GM10248 (cell line): Measurements from ENCODE around the gene KCNK17.

Source experiments
- CTCF ChIA-PET: fragments of 300-600 bp; sonication (Branson Sonifier 250); formaldehyde crosslinking; extraction: SDS; loops from one replicate; lab custom pipeline; 2021; ENCODE audit warnings: antibody characterized with exemption; lab: Yijun Ruan, JAX
- POLR2A ChIA-PET: fragments of 350-650 bp; sonication (Branson Sonifier 250); formaldehyde crosslinking; extraction: SDS; loops from one replicate; lab custom pipeline; 2020; ENCODE audit warnings: antibody characterized with exemption; lab: Yijun Ruan, JAX
- DNase-seq: peaks from one replicate; pipeline ENCODE4 v3.0.0; 2012; ENCODE audit errors: extremely low spot score
- TF ChIP-seq, protein P1 (sequence below): IDR thresholded peaks from 2 replicates; pipeline ENCODE4 v1.5.1; 2012; ENCODE audit warnings: mild to moderate bottlenecking, low read depth; ENCODE audit errors: extremely low read depth, missing control alignments, control extremely low read depth

Gene KCNK17

DNA sequence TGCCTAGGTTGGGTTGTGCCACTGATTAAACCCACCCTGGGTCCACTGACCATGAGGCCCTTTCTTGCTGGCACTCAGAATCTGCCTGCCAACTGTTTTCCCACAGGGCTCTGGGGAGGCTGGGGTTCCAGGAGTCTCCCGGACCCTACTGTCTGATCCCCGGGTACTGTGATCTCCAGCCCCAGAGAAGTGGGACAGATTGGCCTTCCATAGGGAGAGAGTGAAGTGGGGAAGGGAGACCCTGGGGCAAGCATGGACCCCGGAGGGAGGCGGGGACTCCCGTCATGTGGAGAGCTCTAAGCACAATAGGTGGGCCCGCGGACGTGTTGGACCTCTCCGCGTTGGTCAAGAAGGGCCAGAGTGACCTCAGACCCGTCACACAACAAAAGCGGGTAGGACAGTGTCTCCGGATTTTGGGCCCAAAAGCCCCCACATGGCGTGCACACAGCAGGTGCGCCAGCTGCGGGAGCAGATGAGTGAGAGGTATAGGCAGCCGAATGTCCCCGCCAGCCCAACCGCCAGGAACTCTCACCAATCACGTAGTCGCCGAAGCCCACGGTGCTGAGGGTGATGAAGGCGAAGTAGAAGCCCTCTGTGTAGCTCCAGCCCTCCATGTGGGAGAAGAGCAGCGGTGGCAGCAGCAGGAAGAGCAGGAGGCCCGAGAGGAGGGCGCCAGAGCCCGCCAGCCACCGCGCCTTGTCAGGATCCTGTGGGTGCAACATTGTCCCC lies 10.6 kb downstream of the KCNK17 start:
- POLR2A ChIA-PET = no interaction called here
- CTCF ChIA-PET = interaction anchor here (0.8 to 10.2 kb wide), 34 partner anchors 9 to 435 kb away, joined by 3 to 265 read pairs (median 5); partner anchors contain the start of genes KCNK16 and KCNK17
- TF ChIP-seq, protein P1, sequence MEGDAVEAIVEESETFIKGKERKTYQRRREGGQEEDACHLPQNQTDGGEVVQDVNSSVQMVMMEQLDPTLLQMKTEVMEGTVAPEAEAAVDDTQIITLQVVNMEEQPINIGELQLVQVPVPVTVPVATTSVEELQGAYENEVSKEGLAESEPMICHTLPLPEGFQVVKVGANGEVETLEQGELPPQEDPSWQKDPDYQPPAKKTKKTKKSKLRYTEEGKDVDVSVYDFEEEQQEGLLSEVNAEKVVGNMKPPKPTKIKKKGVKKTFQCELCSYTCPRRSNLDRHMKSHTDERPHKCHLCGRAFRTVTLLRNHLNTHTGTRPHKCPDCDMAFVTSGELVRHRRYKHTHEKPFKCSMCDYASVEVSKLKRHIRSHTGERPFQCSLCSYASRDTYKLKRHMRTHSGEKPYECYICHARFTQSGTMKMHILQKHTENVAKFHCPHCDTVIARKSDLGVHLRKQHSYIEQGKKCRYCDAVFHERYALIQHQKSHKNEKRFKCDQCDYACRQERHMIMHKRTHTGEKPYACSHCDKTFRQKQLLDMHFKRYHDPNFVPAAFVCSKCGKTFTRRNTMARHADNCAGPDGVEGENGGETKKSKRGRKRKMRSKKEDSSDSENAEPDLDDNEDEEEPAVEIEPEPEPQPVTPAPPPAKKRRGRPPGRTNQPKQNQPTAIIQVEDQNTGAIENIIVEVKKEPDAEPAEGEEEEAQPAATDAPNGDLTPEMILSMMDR = no peak
- no peak for DNase-seq

DNA sequence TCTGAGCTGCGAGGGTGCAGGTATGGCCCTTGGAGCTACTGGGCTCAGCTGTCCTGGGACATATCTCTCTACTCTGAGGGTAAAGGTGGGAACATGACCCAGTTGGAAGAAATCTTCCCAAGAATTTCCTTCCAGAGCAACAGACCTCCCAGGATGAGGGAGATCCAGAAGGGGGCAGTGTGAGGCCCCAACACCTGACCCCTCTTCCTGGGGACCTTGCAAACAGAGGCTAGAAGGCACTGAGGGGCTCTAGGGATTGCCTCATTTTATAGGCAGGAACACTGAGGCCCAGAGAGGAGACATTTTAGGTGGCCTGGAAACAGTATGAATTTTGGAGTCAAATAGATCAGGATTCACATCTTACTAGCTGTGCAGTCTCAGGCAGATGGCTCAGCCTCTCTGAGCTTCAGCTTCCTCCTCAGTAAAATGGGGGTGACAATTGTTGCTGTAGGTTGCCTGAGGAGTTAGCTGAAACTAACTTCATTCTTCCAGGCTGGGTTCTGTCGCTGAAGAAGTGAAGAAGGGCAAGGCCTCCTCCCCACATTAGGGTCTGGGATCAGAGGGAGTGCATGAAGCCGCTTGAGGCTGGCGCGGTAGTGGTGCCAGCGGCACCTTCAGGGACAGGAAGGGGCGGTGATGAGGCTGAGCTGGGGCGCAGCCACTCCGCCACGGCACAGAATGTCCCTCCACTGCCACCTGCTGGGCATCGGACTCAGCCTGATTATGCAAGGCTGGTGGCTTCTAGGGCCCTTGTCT lies 11.4 kb downstream of the KCNK17 start:
- peak; percentile 91 for DNase-seq
- TF ChIP-seq, protein P1 = peak; percentile 96
- ChIA-PET CTCF (interaction anchor here (0.8 to 10.2 kb wide), 38 partner anchors 10 to 434 kb away, joined by 3 to 265 read pairs (median 5); partner anchors contain the start of genes KCNK16 and KCNK17), POLR2A (no interaction called here)

DNA sequence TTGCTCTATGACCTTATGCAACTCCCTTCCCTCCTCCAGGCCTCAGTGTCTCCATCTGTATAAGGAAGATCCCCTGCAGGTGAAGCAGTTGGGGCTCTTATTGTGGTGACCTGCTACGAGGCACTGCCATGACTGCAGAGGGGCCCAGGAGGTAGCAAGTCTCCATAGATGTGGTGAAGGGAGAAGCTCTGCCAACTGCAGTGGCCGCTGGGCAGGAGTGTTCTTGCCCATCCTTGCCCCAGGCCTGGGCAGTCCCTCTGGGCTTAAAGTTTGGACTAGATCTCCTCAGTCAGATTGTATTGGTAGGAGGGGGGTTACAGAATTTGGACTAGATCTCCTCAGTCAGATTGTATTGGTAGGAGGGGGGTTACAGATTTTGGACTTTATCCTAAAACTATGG lies 12.2 kb downstream of the KCNK17 start:
- ChIA-PET CTCF (interaction anchor here (0.5 to 10.2 kb wide), 26 partner anchors 8 to 434 kb away, joined by 3 to 265 read pairs (median 6); partner anchors contain the start of gene KCNK17), POLR2A (no interaction called here)
- TF ChIP-seq, protein P1 = no peak
- no peak for DNase-seq

DNA sequence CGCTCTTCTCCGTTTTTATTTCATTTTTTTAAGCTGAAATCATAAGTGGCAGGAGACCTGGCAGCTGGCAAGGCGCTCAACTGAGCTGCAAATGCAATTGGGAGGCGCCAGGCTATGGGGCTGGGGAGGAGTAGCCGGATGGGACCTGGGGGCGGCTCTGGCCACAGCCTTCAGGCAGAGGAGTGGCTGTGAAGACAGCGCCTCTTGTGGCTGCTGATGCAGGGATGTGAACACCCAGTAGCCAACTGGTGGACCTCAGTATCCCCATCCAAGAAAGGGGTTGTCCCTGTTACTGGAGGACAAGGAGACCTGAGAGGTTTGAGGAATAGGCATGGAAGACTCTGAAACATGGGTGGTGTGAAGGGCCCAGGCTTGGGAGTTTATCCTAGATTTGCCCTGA lies 12.6 kb downstream of the KCNK17 start:
- DNase-seq = no peak
- ChIA-PET POLR2A (no interaction called here), CTCF (interaction anchor here (1.2 to 10.2 kb wide), 6 partner anchors 8 to 429 kb away, joined by 3 to 265 read pairs (median 12); no protein-coding TSS in a partner anchor)
- TF ChIP-seq, protein P1 = no peak

DNA sequence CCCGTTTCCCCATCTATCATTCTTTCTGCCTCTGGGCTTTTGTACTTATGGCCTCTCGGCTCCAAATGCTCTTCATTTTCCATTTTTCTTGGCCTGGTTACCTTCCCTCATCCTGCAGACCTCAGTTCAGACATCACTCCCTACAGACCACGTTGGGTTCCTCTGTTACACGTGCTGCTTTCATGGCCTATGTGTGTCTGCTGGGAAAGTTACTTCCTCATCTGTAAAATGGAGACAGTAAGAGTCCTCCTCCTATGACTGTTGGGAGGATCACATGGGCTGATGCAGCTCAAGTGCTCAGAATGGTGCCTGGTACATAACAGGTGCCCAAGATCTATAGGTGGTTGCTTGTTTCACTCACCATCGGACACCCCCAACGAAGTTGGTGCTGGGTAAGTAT lies 13.5 kb downstream of the KCNK17 start:
- DNase-seq = no peak
- ChIA-PET CTCF (interaction anchor here (1.6 to 10.2 kb wide), 3 partner anchors 9 to 428 kb away, joined by 6 to 265 read pairs (median 22); no protein-coding TSS in a partner anchor), POLR2A (no interaction called here)
- TF ChIP-seq, protein P1 = no peak

DNA sequence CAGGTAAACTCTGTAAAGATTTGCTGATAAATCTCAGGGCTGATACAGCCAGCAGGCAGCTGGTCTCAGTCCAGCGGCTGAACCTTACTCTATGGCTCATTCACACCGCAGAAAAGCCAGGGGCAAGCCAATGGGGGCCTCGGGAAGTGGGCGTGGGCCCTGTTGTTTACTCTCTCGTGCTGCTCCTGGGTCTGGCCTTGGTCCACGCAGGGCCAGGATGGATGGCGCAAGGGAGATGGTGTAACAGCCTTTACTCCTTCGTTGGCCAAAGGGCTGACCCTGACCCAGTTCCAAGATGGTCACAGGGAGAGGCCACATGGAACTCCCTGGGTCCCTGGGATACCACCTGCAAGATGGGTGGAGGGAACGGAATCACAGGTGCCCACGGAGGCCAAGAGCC lies 16.2 kb downstream of the KCNK17 start:
- ChIA-PET CTCF (interaction anchor here (10.2 kb wide), 1 partner anchor 130 kb away, joined by 265 read pairs; no protein-coding TSS in a partner anchor), POLR2A (no interaction called here)
- DNase-seq = no peak
- TF ChIP-seq, protein P1 = no peak
